ENCODE data around the gene RIMS1. TPM values are rescaled to one million over a fixed set of nuclear protein-coding genes. Genes with fewer than 3 reads are reported as not detected.

The RIMS1 gene
- total and polyA plus RNA-seq, 4 donors, result 0.14 to 5.7 (median 1.6) TPM

- WGBS, 2 donors, result 62 to 76% methylated on average over 2 of the region's 2 CpGs
- peak in 1 of 3 donors; percentile 4 for DNase-seq
Measured at GRCh38 chr6:71979911-71980310, 93.6 kb downstream of the RIMS1 start.

GRCh38 chr6:71982389-71982788 is 96.0 kb downstream of the RIMS1 start:
- Histone ChIP-seq H3K27me3 (ENCODE audit: control insufficient read depth in 3 of 3, insufficient read depth in 3 of 3, low read length in 2 of 3) (no peaks in the 10 kb centered on the region), H3K27ac (ENCODE audit: low read depth in 1 of 2, low read length in 1 of 2) (no peak overlapping the region), H3K9me3 (ENCODE audit: control insufficient read depth in 4 of 4, insufficient read depth in 3 of 4, low read length in 3 of 4) (no peaks in the 10 kb centered on the region), H3K4me1 (ENCODE audit: control insufficient read depth in 5 of 5, insufficient read depth in 5 of 5, low read length in 5 of 5) (peaks cover 0 to 8% (median 0%) of the 10 kb centered on the region in 5 donors), H3K4me3 (no peak overlapping the region), H3K9ac (ENCODE audit: insufficient read depth in 1 of 2, low read length in 2 of 2) (no peak overlapping the region), H3K36me3 (ENCODE audit: control insufficient read depth in 4 of 4, insufficient read depth in 4 of 4, low read length in 4 of 4) (no peaks in the 10 kb centered on the region)
- DNase-seq (no peak), ATAC-seq (ENCODE audit: insufficient read depth, low FRiP score) (peak; percentile 9)
- 47 to 53% methylated on average over 1 of the region's 1 CpG for WGBS, 2 donors
- TF ChIP-seq CTCF (IDR thresholded peaks at IDR 0.05; ENCODE audit: control extremely low read depth, extremely low read depth), result no peak

More at GRCh38 chr6:71979911-71980310, 93.6 kb downstream of the RIMS1 start:
- no peak overlapping the region for H3K4me3 ChIP-seq
- H3K27me3 ChIP-seq (ENCODE audit: control insufficient read depth in 3 of 3, insufficient read depth in 3 of 3, low read length in 2 of 3), result no peaks in the 10 kb centered on the region
- no peak overlapping the region for H3K27ac ChIP-seq (ENCODE audit: low read depth in 1 of 2, low read length in 1 of 2)
- H3K9ac ChIP-seq (ENCODE audit: insufficient read depth in 1 of 2, low read length in 2 of 2), result no peak overlapping the region
- no peaks in the 10 kb centered on the region for H3K9me3 ChIP-seq (ENCODE audit: control insufficient read depth in 4 of 4, insufficient read depth in 3 of 4, low read length in 3 of 4)
- H3K36me3 ChIP-seq (ENCODE audit: control insufficient read depth in 4 of 4, insufficient read depth in 4 of 4, low read length in 4 of 4), result no peaks in the 10 kb centered on the region
- peaks cover 0 to 8% (median 0%) of the 10 kb centered on the region in 5 donors for H3K4me1 ChIP-seq (ENCODE audit: control insufficient read depth in 5 of 5, insufficient read depth in 5 of 5, low read length in 5 of 5)
- no peak for TF ChIP-seq CTCF (IDR thresholded peaks at IDR 0.05; ENCODE audit: control extremely low read depth, extremely low read depth)
- ATAC-seq (ENCODE audit: insufficient read depth, low FRiP score), result no peak

GRCh38 chr6:71983131-71983530 is 96.8 kb downstream of the RIMS1 start:
- ATAC-seq (ENCODE audit: insufficient read depth, low FRiP score), result no peak
- no peak for TF ChIP-seq CTCF (IDR thresholded peaks at IDR 0.05; ENCODE audit: control extremely low read depth, extremely low read depth)
- WGBS, 2 donors, result 68 to 91% methylated on average over 1 of the region's 1 CpG
- Histone ChIP-seq H3K9me3 (ENCODE audit: control insufficient read depth in 4 of 4, insufficient read depth in 3 of 4, low read length in 3 of 4) (no peaks in the 10 kb centered on the region), H3K4me1 (ENCODE audit: control insufficient read depth in 5 of 5, insufficient read depth in 5 of 5, low read length in 5 of 5) (peaks cover 0 to 8% (median 0%) of the 10 kb centered on the region in 5 donors), H3K4me3 (no peak overlapping the region), H3K36me3 (ENCODE audit: control insufficient read depth in 4 of 4, insufficient read depth in 4 of 4, low read length in 4 of 4) (no peaks in the 10 kb centered on the region), H3K27me3 (ENCODE audit: control insufficient read depth in 3 of 3, insufficient read depth in 3 of 3, low read length in 2 of 3) (no peaks in the 10 kb centered on the region), H3K27ac (ENCODE audit: low read depth in 1 of 2, low read length in 1 of 2) (no peak overlapping the region), H3K9ac (ENCODE audit: insufficient read depth in 1 of 2, low read length in 2 of 2) (no peak overlapping the region)
- peak in 1 of 3 donors; percentile 20 for DNase-seq

GRCh38 chr6:71994705-71995271 is 108.4 kb downstream of the RIMS1 start:
- Histone ChIP-seq H3K27me3 (ENCODE audit: control insufficient read depth in 3 of 3, insufficient read depth in 3 of 3, low read length in 2 of 3) (no peaks in the 10 kb centered on the region), H3K4me1 (ENCODE audit: control insufficient read depth in 5 of 5, insufficient read depth in 5 of 5, low read length in 5 of 5) (peaks cover 0 to 13% (median 0%) of the 10 kb centered on the region in 5 donors), H3K36me3 (ENCODE audit: control insufficient read depth in 4 of 4, insufficient read depth in 4 of 4, low read length in 4 of 4) (no peaks in the 10 kb centered on the region), H3K4me3 (no peak overlapping the region), H3K9me3 (ENCODE audit: control insufficient read depth in 4 of 4, insufficient read depth in 3 of 4, low read length in 3 of 4) (no peaks in the 10 kb centered on the region), H3K27ac (ENCODE audit: low read depth in 1 of 2, low read length in 1 of 2) (no peak overlapping the region), H3K9ac (ENCODE audit: insufficient read depth in 1 of 2, low read length in 2 of 2) (no peak overlapping the region)
- ATAC-seq (ENCODE audit: insufficient read depth, low FRiP score), result no peak
- 92 to 97% methylated on average over 1 of the region's 1 CpG for WGBS, 2 donors
- DNase-seq, result no peak
- no peak for TF ChIP-seq CTCF (IDR thresholded peaks at IDR 0.05; ENCODE audit: control extremely low read depth, extremely low read depth)
